WI38 (cell line): ENCODE results near the gene TRAK2.

ENCODE experiments used
- H3K4me3 ChIP-seq: 2 replicates; pipeline ENCODE4 v1.5.1; 2011; ENCODE audit warnings: low read depth, mild to moderate bottlenecking, control low read depth, low read length
- CTCF ChIP-seq: IDR thresholded peaks from 2 replicates; pipeline ENCODE4 v1.5.1; 2012; ENCODE audit warnings: low read depth, mild to moderate bottlenecking, control low read depth, low read length

TRAK2 gene

DNA sequence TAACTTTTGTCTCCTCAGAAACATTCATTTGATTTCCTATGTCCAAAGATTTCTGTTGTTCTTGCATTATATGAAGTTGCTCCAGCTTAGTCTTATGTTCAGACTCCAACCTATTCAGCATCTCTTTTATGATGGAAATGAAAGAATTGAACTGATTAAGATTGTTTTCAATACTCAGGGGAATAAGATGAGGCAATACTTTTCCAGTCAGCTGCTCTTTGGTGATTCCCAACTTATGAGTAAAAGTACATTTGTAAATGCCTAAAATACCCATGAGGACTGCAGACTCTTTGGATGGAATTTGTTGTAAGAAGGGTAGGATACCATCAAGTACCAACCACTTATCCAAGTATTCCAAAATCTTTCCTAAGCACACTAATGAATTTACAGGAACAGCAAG, 39.8 kb downstream of the TRAK2 start:
- no peak for TF ChIP-seq CTCF
- H3K4me3 ChIP-seq, result no peak overlapping the region

DNA sequence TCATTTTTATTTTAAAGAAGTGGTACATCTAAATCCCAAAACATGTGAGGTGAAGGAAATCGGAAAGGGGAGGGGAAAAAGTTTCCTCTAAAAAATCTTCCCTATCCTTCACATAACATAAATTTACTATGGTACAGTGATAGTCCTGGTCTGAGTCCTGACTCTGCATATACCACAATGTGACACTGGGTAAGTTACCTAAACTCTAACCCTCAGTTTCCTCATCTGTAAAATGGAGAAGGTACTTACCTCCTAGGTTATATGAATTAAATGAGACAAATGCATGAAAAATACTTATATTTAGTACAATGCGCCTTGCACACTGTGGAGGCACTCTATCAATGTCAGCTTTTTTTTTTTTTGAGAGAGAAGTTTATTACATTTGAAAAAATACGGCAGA, 42.3 kb downstream of the TRAK2 start:
- TF ChIP-seq CTCF, result no peak
- no peak overlapping the region for H3K4me3 ChIP-seq

DNA sequence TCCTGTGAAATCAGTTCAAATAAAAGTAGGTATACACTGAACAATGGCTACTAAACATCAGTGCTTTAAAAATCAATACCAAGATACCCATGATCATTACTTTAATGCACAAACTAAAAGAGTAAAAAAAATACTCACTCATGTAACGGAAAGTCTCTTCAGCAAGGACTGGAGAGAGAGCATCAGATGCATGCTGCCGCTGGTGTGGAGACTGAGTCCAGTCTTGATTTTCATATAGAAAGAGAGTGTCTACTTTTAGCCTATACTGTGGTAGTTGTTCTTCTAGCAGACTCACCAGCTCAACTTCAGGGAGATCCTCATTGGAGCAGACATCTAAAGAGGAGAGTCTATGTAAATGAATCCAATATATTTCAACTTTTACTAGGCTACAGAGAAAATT, 44.0 kb downstream of the TRAK2 start:
- TF ChIP-seq CTCF, result no peak
- no peak overlapping the region for H3K4me3 ChIP-seq

DNA sequence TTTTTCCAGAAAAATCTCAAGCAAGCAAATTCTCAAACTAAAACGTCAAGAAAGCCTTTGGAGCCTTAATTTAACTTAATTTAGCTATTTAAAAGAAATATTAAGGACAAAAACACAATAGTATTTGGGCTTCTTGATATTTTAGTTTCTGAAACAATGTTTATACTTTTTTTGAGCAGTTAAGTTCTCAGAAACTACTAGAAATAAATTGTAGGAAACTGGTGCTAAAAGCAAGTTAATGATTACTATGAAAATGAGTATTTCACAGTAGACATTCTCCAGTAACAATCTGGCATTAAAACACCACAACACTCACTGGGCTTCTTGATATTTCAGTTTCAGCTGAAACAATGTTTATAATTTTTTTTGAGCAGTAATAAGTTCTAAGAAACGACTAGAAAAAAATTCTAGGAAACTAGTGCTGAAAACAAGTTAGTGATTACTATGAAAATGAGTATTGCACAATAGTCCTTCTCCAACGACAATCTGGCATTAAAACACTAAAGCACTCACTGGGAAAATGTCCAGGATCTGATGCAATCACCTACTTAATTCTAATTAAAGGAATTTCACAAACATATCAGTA, 45.1 kb downstream of the TRAK2 start:
- H3K4me3 ChIP-seq, result no peak overlapping the region
- TF ChIP-seq CTCF, result no peak

- no peak overlapping the region for H3K4me3 ChIP-seq
- no peak for TF ChIP-seq CTCF
Measured at GRCh38 chr2:201404699-201405280, 46.5 kb downstream of the TRAK2 start.

- TF ChIP-seq CTCF, result no peak
- H3K4me3 ChIP-seq, result no peak overlapping the region
Measured at GRCh38 chr2:201403880-201404279, 47.4 kb downstream of the TRAK2 start.

DNA sequence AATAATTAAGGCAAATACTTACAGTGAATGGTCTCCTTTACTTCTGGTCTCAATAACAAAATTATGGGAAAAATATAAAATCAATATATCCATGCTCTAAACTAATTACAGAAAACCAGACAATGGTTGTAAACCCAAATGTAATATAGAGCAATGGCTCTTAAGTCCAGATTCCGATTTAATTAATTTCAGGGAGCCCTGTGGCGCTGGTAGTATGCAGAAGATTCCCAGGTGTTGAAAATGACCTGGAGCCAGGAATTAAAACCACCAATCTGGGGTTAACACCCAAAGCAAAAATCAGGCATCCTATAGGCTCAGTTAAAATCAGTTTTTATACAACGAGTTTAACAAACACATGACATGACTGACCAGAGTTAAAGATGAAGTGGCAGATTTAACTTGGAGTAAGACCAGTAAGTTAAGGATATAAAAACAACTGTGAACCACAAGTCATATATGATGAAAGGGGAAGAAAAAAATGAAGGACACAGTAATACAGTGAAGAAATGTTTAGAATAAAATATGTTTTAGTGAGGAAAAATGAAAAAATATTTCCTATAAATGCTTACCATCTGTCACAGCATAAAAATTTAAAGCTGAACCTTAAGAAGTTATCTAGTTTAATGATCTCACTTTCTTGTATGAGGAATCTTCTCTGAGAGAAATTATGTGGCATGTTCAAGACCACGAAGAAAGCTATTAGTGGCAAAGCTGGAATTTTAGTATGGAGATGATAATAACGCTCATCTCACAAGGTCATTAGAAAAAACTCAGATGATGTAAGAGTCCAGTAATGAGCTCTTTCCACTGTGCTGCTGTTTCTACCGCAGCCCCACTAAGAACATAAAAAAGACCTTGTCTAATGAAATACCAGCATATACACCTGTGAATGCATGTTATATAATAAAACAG, 48.4 kb downstream of the TRAK2 start:
- TF ChIP-seq CTCF, result no peak
- H3K4me3 ChIP-seq, result no peak overlapping the region
